ENCODE results near the gene IL36B.

Gene IL36B

GRCh38 chr2:112996635-112997034 lies 56.0 kb downstream of the IL36B start:
- 87% methylated on average over 6 of the region's 6 CpGs for WGBS, 2 experiments
- Histone ChIP-seq H3K36me3 (ENCODE audit: control insufficient read depth, insufficient read depth, low read length) (no peaks in the 10 kb centered on the region), H3K4me1 (ENCODE audit: control insufficient read depth, insufficient read depth, low read length) (no peaks in the 10 kb centered on the region), H3K27me3 (ENCODE audit: control insufficient read depth, insufficient read depth, low read length, poor library complexity, severe bottlenecking) (no peaks in the 10 kb centered on the region), H3K4me3 (ENCODE audit: insufficient read depth, low read depth, low read length) (no peak overlapping the region), H3K9me3 (ENCODE audit: control insufficient read depth, low read length) (no peaks in the 10 kb centered on the region), H3K27ac (ENCODE audit: insufficient read depth, low read depth, low read length, poor library complexity, severe bottlenecking) (no peak overlapping the region)

GRCh38 chr2:112995346-112995920 lies 57.2 kb downstream of the IL36B start:
- H3K36me3 ChIP-seq (ENCODE audit: control insufficient read depth, insufficient read depth, low read length) = no peaks in the 10 kb centered on the region

GRCh38 chr2:112994648-112995047 lies 58.0 kb downstream of the IL36B start:
- H3K36me3 ChIP-seq (ENCODE audit: control insufficient read depth, insufficient read depth, low read length) = no peaks in the 10 kb centered on the region

More at GRCh38 chr2:112995346-112995920, 57.2 kb downstream of the IL36B start:
- no peak overlapping the region for H3K4me3 ChIP-seq (ENCODE audit: insufficient read depth, low read depth, low read length)
- H3K27me3 ChIP-seq (ENCODE audit: control insufficient read depth, insufficient read depth, low read length, poor library complexity, severe bottlenecking) = no peaks in the 10 kb centered on the region
- H3K9me3 ChIP-seq (ENCODE audit: control insufficient read depth, low read length) = no peaks in the 10 kb centered on the region
- H3K27ac ChIP-seq (ENCODE audit: insufficient read depth, low read depth, low read length, poor library complexity, severe bottlenecking) = no peak overlapping the region
- H3K4me1 ChIP-seq (ENCODE audit: control insufficient read depth, insufficient read depth, low read length) = no peaks in the 10 kb centered on the region
- WGBS, 2 experiments = 95 to 96% methylated on average over 13 to 14 of the region's 14 CpGs

GRCh38 chr2:112993831-112994230 lies 58.8 kb downstream of the IL36B start:
- Histone ChIP-seq H3K36me3 (ENCODE audit: control insufficient read depth, insufficient read depth, low read length) (no peaks in the 10 kb centered on the region), H3K4me3 (ENCODE audit: insufficient read depth, low read depth, low read length) (no peak overlapping the region), H3K27ac (ENCODE audit: insufficient read depth, low read depth, low read length, poor library complexity, severe bottlenecking) (no peak overlapping the region), H3K4me1 (ENCODE audit: control insufficient read depth, insufficient read depth, low read length) (no peaks in the 10 kb centered on the region), H3K9me3 (ENCODE audit: control insufficient read depth, low read length) (no peaks in the 10 kb centered on the region), H3K27me3 (ENCODE audit: control insufficient read depth, insufficient read depth, low read length, poor library complexity, severe bottlenecking) (no peaks in the 10 kb centered on the region)

More at GRCh38 chr2:112994648-112995047, 58.0 kb downstream of the IL36B start:
- no peaks in the 10 kb centered on the region for H3K9me3 ChIP-seq (ENCODE audit: control insufficient read depth, low read length)
- no peaks in the 10 kb centered on the region for H3K4me1 ChIP-seq (ENCODE audit: control insufficient read depth, insufficient read depth, low read length)
- no peak overlapping the region for H3K27ac ChIP-seq (ENCODE audit: insufficient read depth, low read depth, low read length, poor library complexity, severe bottlenecking)
- no peak overlapping the region for H3K4me3 ChIP-seq (ENCODE audit: insufficient read depth, low read depth, low read length)
- 88 to 94% methylated on average over 1 to 2 of the region's 2 CpGs for WGBS, 2 experiments
- no peaks in the 10 kb centered on the region for H3K27me3 ChIP-seq (ENCODE audit: control insufficient read depth, insufficient read depth, low read length, poor library complexity, severe bottlenecking)

- no peaks in the 10 kb centered on the region for H3K9me3 ChIP-seq (ENCODE audit: control insufficient read depth, low read length)
- no peak overlapping the region for H3K27ac ChIP-seq (ENCODE audit: insufficient read depth, low read depth, low read length, poor library complexity, severe bottlenecking)
- 91 to 93% methylated on average over 2 to 3 of the region's 3 CpGs for WGBS, 2 experiments
- H3K4me1 ChIP-seq (ENCODE audit: control insufficient read depth, insufficient read depth, low read length) = no peaks in the 10 kb centered on the region
- H3K27me3 ChIP-seq (ENCODE audit: control insufficient read depth, insufficient read depth, low read length, poor library complexity, severe bottlenecking) = no peaks in the 10 kb centered on the region
- no peak overlapping the region for H3K4me3 ChIP-seq (ENCODE audit: insufficient read depth, low read depth, low read length)
- no peaks in the 10 kb centered on the region for H3K36me3 ChIP-seq (ENCODE audit: control insufficient read depth, insufficient read depth, low read length)
Observed at GRCh38 chr2:112989611-112990010, 63.1 kb downstream of the IL36B start.

GRCh38 chr2:112985090-112985489 lies 67.6 kb downstream of the IL36B start:
- 91 to 98% methylated on average over 5 of the region's 5 CpGs for WGBS, 2 experiments
- Histone ChIP-seq H3K4me1 (ENCODE audit: control insufficient read depth, insufficient read depth, low read length) (no peaks in the 10 kb centered on the region), H3K36me3 (ENCODE audit: control insufficient read depth, insufficient read depth, low read length) (no peaks in the 10 kb centered on the region), H3K27me3 (ENCODE audit: control insufficient read depth, insufficient read depth, low read length, poor library complexity, severe bottlenecking) (no peaks in the 10 kb centered on the region), H3K9me3 (ENCODE audit: control insufficient read depth, low read length) (no peaks in the 10 kb centered on the region), H3K4me3 (ENCODE audit: insufficient read depth, low read depth, low read length) (no peak overlapping the region), H3K27ac (ENCODE audit: insufficient read depth, low read depth, low read length, poor library complexity, severe bottlenecking) (no peak overlapping the region)

- Histone ChIP-seq H3K27ac (ENCODE audit: insufficient read depth, low read depth, low read length, poor library complexity, severe bottlenecking) (no peak overlapping the region), H3K4me3 (ENCODE audit: insufficient read depth, low read depth, low read length) (no peak overlapping the region), H3K9me3 (ENCODE audit: control insufficient read depth, low read length) (no peaks in the 10 kb centered on the region), H3K4me1 (ENCODE audit: control insufficient read depth, insufficient read depth, low read length) (no peaks in the 10 kb centered on the region), H3K36me3 (ENCODE audit: control insufficient read depth, insufficient read depth, low read length) (no peaks in the 10 kb centered on the region), H3K27me3 (ENCODE audit: control insufficient read depth, insufficient read depth, low read length, poor library complexity, severe bottlenecking) (no peaks in the 10 kb centered on the region)
- 93% methylated on average over 1 of the region's 1 CpG for WGBS, 2 experiments
Observed at GRCh38 chr2:112980537-112980936, 72.1 kb downstream of the IL36B start.

- Histone ChIP-seq H3K4me3 (ENCODE audit: insufficient read depth, low read depth, low read length) (no peak overlapping the region), H3K9me3 (ENCODE audit: control insufficient read depth, low read length) (no peaks in the 10 kb centered on the region), H3K27me3 (ENCODE audit: control insufficient read depth, insufficient read depth, low read length, poor library complexity, severe bottlenecking) (no peaks in the 10 kb centered on the region), H3K4me1 (ENCODE audit: control insufficient read depth, insufficient read depth, low read length) (no peaks in the 10 kb centered on the region), H3K27ac (ENCODE audit: insufficient read depth, low read depth, low read length, poor library complexity, severe bottlenecking) (no peak overlapping the region), H3K36me3 (ENCODE audit: control insufficient read depth, insufficient read depth, low read length) (no peaks in the 10 kb centered on the region)
- WGBS, 2 experiments = 90% methylated on average over 1 of the region's 1 CpG
Observed at GRCh38 chr2:112979731-112980130, 72.9 kb downstream of the IL36B start.

GRCh38 chr2:112977559-112978056 lies 75.1 kb downstream of the IL36B start, which contains the start of gene IL36G:
TSS of gene IL36G (plus strand) at chr2:112978006. CDS start at chr2:112978639, 633 bp downstream.
- Histone ChIP-seq H3K4me3 (ENCODE audit: insufficient read depth, low read depth, low read length) (no peak within 1 kb of the TSS), H3K27me3 (ENCODE audit: control insufficient read depth, insufficient read depth, low read length, poor library complexity, severe bottlenecking) (peaks cover 4% of the 10 kb centered on the region), H3K36me3 (ENCODE audit: control insufficient read depth, insufficient read depth, low read length) (no peaks in the 10 kb centered on the region), H3K4me1 (ENCODE audit: control insufficient read depth, insufficient read depth, low read length) (no peaks in the 10 kb centered on the region), H3K27ac (ENCODE audit: insufficient read depth, low read depth, low read length, poor library complexity, severe bottlenecking) (no peak within 1 kb of the TSS), H3K9me3 (ENCODE audit: control insufficient read depth, low read length) (no peaks in the 10 kb centered on the region)
- WGBS, 2 experiments = 87 to 90% methylated on average over 7 of the region's 7 CpGs
